Activated T-cell treated with anti-CD3 and anti-CD28 coated beads, Interleukin-2, amount 50 U/mL, for 24 hours (primary cell): ENCODE results near the gene COQ7.

ENCODE experiments used
- DNase-seq: peaks from one replicate; pipeline ENCODE4 v3.0.0-alpha.2; 2020
- H3K27ac Mint-ChIP-seq: 2 replicates; pipeline ENCODE4 v1.8.0; 2020; ENCODE audit warnings: mild to moderate bottlenecking, mixed read lengths
- H3K27me3 Mint-ChIP-seq: 2 replicates; pipeline ENCODE4 v1.8.0; 2020; ENCODE audit warnings: mixed read lengths
- H3K36me3 Mint-ChIP-seq: 2 replicates; pipeline ENCODE4 v1.8.0; 2020; ENCODE audit warnings: low read depth, mixed read lengths
- H3K4me1 Mint-ChIP-seq: 2 replicates; pipeline ENCODE4 v1.8.0; 2020; ENCODE audit warnings: low read depth, mixed read lengths
- H3K4me3 Mint-ChIP-seq: 2 replicates; pipeline ENCODE4 v1.8.0; 2020; ENCODE audit warnings: mild to moderate bottlenecking, moderate library complexity, mixed read lengths
- H3K9me3 Mint-ChIP-seq: 2 replicates; pipeline ENCODE4 v1.8.0; 2020; ENCODE audit warnings: mixed read lengths

COQ7 gene

GRCh38 chr16:19113577-19114358 is 46.4 kb downstream of the COQ7 start, which contains the start of gene ITPRIPL2:
Gene ITPRIPL2, plus strand, starts transcription at chr16:19113964. Its CDS starts 498 bp downstream, at chr16:19114462.
- Mint-ChIP-seq H3K4me1 (peaks cover 23% of the 10 kb centered on the region), H3K27ac (peak within 1 kb of the TSS; percentile 47), H3K27me3 (peaks cover 42% of the 10 kb centered on the region), H3K4me3 (peak within 1 kb of the TSS; percentile 69), H3K36me3 (peaks cover 10% of the 10 kb centered on the region), H3K9me3 (no peaks in the 10 kb centered on the region)
- peak; percentile 46 for DNase-seq

GRCh38 chr16:19114359-19115147 is 47.1 kb downstream of the COQ7 start:
- peaks cover 30% of the 10 kb centered on the region for H3K4me1 Mint-ChIP-seq
- H3K27me3 Mint-ChIP-seq, result peaks cover 42% of the 10 kb centered on the region
- DNase-seq, result no peak
- H3K27ac Mint-ChIP-seq, result no peak overlapping the region
- H3K36me3 Mint-ChIP-seq, result peaks cover 10% of the 10 kb centered on the region
- H3K9me3 Mint-ChIP-seq, result no peaks in the 10 kb centered on the region
- H3K4me3 Mint-ChIP-seq, result peak overlapping the region; percentile 69

- Mint-ChIP-seq H3K27ac (no peak overlapping the region), H3K27me3 (peaks cover 42% of the 10 kb centered on the region)
These were observed 48.0 kb downstream of the COQ7 start for GRCh38 chr16:19115148-19116021.

GRCh38 chr16:19116711-19117449 is 49.5 kb downstream of the COQ7 start:
- Mint-ChIP-seq H3K27me3 (peaks cover 37% of the 10 kb centered on the region), H3K9me3 (no peaks in the 10 kb centered on the region), H3K4me3 (peak overlapping the region; percentile 16), H3K36me3 (peaks cover 13% of the 10 kb centered on the region), H3K27ac (peak overlapping the region; percentile 79), H3K4me1 (peaks cover 40% of the 10 kb centered on the region)
- no peak for DNase-seq

More at GRCh38 chr16:19115148-19116021, 48.0 kb downstream of the COQ7 start:
- Mint-ChIP-seq H3K4me1 (peaks cover 36% of the 10 kb centered on the region), H3K36me3 (peaks cover 10% of the 10 kb centered on the region), H3K4me3 (peak overlapping the region; percentile 29), H3K9me3 (no peaks in the 10 kb centered on the region)
- DNase-seq, result no peak

GRCh38 chr16:19118938-19119431 is 51.6 kb downstream of the COQ7 start:
- Mint-ChIP-seq H3K9me3 (no peaks in the 10 kb centered on the region), H3K27ac (peak overlapping the region; percentile 92), H3K27me3 (peaks cover 24% of the 10 kb centered on the region), H3K36me3 (peaks cover 13% of the 10 kb centered on the region), H3K4me1 (peaks cover 35% of the 10 kb centered on the region), H3K4me3 (peak overlapping the region; percentile 63)
- DNase-seq, result no peak

GRCh38 chr16:19119564-19119963 is 52.1 kb downstream of the COQ7 start:
- peaks cover 13% of the 10 kb centered on the region for H3K36me3 Mint-ChIP-seq

GRCh38 chr16:19123535-19124178 is 56.2 kb downstream of the COQ7 start:
- Mint-ChIP-seq H3K4me3 (no peak overlapping the region), H3K9me3 (peaks cover 2% of the 10 kb centered on the region), H3K27me3 (peaks cover 7% of the 10 kb centered on the region), H3K36me3 (peaks cover 6% of the 10 kb centered on the region), H3K4me1 (peaks cover 36% of the 10 kb centered on the region), H3K27ac (no peak overlapping the region)
- DNase-seq, result no peak

More at GRCh38 chr16:19119564-19119963, 52.1 kb downstream of the COQ7 start:
- no peak for DNase-seq
- Mint-ChIP-seq H3K9me3 (no peaks in the 10 kb centered on the region), H3K27ac (peak overlapping the region; percentile 92), H3K4me3 (peak overlapping the region; percentile 63), H3K27me3 (peaks cover 22% of the 10 kb centered on the region), H3K4me1 (peaks cover 35% of the 10 kb centered on the region)

GRCh38 chr16:19126300-19126699 is 58.9 kb downstream of the COQ7 start:
- DNase-seq, result no peak
- Mint-ChIP-seq H3K27ac (no peak overlapping the region), H3K4me3 (no peak overlapping the region), H3K4me1 (peaks cover 37% of the 10 kb centered on the region), H3K9me3 (peaks cover 2% of the 10 kb centered on the region), H3K36me3 (peaks cover 3% of the 10 kb centered on the region), H3K27me3 (peaks cover 7% of the 10 kb centered on the region)

GRCh38 chr16:19127205-19127604 is 59.8 kb downstream of the COQ7 start:
- H3K27ac Mint-ChIP-seq, result peak overlapping the region; percentile 67
- no peak for DNase-seq
- H3K4me1 Mint-ChIP-seq, result peaks cover 41% of the 10 kb centered on the region

GRCh38 chr16:19127674-19128131 is 60.3 kb downstream of the COQ7 start:
- DNase-seq, result no peak
- Mint-ChIP-seq H3K9me3 (peaks cover 2% of the 10 kb centered on the region), H3K27ac (peak overlapping the region; percentile 67), H3K4me3 (peak overlapping the region; percentile 37), H3K27me3 (peaks cover 2% of the 10 kb centered on the region), H3K36me3 (peaks cover 3% of the 10 kb centered on the region), H3K4me1 (peaks cover 41% of the 10 kb centered on the region)

More at GRCh38 chr16:19127205-19127604, 59.8 kb downstream of the COQ7 start:
- Mint-ChIP-seq H3K27me3 (peaks cover 2% of the 10 kb centered on the region), H3K9me3 (peaks cover 2% of the 10 kb centered on the region), H3K4me3 (peak overlapping the region; percentile 37), H3K36me3 (peaks cover 3% of the 10 kb centered on the region)

- H3K4me1 Mint-ChIP-seq, result peaks cover 41% of the 10 kb centered on the region
- H3K27ac Mint-ChIP-seq, result no peak overlapping the region
These were observed 61.2 kb downstream of the COQ7 start for GRCh38 chr16:19128454-19129200.

More at GRCh38 chr16:19128454-19129200, 61.2 kb downstream of the COQ7 start:
- Mint-ChIP-seq H3K27me3 (peaks cover 2% of the 10 kb centered on the region), H3K4me3 (no peak overlapping the region), H3K9me3 (peaks cover 2% of the 10 kb centered on the region), H3K36me3 (peaks cover 3% of the 10 kb centered on the region)
- no peak for DNase-seq
